ENCODE results near the gene TBC1D3B.
"Not testable (repeated sequence)": the region's sequence is repeated elsewhere in the genome, so short reads cannot be mapped to it uniquely, and the experiment has no call there.

Gene TBC1D3B

DNA sequence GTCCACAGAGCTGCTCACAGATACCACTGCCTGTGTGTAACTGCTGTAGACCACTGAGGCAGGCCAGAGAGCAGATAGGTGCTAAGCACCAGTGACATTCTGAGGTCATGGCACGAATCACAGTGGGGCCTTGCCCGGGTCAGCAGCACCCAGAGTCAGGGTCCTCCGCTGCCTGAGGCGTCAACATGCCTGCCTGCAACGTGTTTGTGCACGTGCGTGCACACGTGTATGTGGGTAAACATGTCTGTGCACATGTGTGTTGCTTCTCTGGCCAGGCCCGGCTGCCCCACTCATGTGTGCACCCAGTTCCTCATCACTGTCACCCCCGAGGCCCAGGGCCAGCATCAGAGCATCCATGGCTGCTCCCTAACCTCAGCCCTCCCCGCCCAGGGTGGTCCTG is at the start of gene TBC1D3B:
Gene TBC1D3B (minus strand): TSS at position 101 of the 400 bp plus-strand sequence. CDS start 1,586 bp downstream, outside the sequence.
- not testable (repeated sequence) for DNase-seq

DNA sequence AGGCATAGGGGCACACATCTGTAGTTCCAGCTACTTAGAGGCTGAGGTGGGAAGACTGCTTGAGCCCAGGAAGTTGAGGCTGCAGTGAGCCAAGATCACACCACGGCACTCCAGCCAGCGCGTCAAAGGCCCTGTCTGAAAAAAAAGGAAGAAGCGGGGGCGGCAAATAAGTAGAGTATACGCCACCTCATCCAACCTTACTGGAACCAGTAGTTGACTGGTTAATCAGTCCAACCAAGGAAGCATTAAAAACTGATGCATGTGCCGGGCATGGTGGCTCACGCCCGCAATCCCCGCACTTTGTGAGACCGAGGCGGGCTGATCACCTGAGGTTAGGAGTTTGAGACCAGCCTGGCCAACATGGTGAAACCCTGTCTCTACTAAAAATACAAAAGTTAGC is 46.5 kb upstream of the TBC1D3B start:
- not testable (repeated sequence) for DNase-seq

DNA sequence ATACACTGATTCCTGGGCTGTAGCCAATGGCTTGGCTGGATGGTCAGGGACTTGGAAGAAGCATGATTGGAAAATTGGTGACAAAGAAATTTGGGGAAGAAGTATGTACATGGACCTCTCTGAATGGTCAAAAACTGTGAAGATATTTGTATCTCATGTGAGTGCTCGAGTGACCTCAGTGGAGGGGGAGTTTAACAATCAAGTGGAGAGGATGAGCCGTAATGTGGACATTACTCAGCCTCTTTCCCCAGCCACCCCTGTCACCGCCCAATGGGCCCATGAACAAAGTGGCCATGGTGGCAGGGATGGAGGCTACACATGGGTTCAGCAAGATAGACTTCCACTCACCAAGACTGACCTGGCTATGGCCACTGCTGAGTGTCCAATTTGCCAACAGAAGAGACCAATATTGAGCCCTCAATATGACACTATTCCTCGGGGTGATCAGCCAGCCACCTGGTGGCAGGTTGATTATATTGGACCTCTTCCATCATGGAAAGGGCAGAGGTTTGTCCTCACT is 45.2 kb upstream of the TBC1D3B start:
- DNase-seq: not testable (repeated sequence)

DNA sequence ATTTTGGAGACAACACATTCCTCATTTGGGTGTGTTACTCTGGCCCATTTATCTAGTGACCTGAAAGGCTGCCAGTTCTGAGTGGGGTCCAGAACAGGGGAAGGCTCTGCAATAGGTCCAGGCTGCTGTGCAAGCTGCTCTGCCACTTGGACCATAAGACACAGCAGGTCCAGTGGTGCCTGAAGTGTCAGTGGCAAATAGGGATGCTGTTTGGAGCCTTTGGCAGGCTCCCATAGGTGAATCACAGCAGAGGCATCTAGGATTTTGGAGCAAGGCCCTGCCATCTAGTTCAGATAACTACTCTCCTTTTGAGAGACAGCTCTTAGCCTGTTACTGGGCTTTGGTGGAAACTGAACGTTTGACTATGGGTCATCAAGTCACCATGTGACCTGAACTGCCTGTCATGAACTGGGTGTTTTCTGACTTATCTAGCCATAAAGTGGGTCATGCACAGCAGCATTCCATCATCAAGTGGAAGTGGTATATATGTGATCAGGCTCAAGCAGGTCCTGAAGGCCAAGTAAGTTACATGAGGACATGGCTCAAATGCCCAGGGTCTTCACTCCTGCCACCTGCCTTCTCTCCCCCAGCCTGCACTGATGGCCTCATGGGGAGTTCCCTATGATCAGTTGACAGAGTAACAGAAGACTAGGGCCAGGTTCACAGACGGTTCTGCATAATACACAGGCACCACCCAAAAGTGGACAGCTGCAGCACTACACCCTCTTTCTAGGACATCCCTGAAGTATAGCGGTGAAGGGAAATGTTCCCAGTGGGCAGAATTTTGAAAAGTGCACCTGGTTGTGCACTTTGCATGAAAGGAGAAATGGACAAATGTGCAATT is 44.5 kb upstream of the TBC1D3B start:
- DNase-seq: not testable (repeated sequence)

DNA sequence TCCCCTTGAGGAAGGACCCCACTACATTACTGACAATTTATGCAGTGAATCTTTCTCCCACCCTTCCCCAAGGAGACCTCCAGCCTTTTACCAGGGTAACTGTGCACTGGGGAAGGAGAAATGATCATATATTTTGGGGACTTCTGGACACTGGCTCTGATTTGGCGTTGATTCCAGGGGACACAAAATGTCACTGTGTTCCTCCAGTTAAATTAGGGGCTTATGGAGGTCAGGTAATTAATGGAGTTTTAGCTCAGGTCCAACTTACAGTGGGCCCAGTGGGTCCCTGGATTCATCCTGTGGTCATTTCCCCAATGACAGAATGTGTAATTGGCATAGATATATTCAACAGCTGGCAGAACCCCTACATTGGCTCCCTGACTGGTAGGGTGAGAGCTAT is 43.1 kb upstream of the TBC1D3B start:
- not testable (repeated sequence) for DNase-seq

DNA sequence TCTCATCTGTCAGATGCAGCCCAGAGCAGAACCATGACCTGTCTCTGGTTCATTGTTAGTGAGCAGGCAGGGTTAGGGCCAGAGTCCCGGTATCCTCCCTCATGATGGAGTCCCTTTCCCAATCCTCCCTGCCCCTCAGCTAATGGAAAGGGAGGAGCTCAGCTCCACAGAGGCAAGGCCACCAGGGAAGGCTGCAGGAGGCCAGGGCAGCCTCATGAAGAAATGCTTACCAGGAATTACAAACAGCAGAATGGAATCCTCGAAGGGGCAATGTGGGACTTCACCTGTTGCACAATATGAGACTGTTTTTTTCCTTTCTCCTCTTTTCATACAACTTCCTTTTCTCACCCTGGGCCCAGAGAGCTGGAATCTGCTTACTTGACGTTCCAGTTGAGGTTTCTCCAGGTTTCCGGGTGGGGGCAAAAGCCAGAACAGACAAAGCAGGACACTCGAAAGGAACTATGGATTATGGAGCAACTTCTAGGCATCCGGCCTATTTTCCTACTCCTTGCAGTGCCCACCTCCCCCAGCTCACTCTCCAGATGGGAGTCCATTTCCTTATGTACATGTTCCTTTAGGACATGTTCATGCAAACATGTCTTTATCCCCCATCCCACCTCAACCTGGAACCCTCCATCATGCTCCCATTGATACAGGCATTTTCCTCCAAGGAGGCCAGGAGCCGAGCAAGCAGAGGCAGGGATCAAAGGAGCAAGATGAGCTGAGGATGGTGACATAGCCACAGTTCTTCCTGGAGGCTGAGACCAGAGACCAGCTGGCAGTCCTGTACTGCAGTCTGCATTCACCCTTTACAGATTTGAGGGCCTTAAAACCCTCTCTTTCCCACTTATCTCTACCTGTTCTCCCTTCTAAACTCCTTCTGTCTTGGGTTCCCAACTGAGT is 39.2 kb upstream of the TBC1D3B start:
- not testable (repeated sequence) for DNase-seq

DNA sequence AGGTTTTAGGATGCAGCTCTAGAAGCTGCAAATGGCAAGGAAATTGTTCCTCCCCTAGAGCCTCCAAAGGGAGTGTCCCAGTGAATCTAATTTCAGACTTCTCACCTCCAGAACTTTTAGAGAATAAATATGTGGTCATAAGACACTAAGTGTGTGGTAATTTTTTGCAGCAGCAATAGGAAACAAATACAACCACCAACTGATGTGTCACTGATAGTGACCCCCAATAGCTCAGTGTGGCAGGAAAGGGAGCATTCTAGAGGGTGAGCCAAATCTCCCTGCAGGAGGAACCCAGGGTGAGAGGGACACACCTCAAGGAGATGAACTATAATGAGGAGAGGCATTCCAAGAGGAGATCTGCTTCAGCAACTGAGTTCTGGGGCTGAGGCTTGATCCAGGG is 38.5 kb upstream of the TBC1D3B start:
- DNase-seq: no peak

DNA sequence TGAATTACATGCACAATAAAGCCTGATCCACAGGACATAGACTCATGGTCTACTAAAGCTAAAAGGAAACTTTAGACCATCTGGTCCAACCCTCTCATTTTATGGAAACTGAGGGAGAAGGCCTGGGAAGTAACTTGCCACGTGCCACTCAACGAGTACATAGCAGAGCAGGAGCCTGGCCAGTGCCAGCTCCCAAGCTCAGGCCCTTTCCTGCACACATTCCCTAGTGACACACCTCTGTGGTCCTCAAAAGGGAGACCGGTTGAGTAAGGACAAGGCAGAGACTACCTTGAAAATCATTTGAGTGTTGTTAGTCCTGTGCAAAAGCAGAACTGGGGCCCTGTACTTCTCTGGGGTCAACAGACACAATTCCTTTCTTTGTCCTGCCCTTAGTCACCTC is 37.3 kb upstream of the TBC1D3B start:
- DNase-seq: no peak

DNA sequence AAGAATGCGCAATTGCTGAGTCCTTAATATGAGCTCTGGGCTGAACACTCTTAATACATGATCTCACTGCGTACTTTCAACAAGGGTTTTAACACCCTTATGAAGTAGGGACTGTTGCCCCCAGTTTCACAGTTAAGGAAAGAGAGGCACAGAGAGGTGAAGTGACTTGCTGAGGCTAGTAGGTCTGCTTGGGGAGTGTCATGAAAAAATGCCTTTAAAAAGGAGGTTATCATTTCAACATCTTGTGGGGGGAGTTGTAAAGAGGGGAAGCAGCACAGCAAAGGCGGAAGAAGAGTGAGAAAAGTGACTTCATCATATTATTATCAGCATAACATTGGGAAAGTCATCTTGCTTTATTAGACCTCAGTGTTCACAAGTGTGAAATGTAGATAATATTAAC is 36.5 kb upstream of the TBC1D3B start:
- DNase-seq: no peak

DNA sequence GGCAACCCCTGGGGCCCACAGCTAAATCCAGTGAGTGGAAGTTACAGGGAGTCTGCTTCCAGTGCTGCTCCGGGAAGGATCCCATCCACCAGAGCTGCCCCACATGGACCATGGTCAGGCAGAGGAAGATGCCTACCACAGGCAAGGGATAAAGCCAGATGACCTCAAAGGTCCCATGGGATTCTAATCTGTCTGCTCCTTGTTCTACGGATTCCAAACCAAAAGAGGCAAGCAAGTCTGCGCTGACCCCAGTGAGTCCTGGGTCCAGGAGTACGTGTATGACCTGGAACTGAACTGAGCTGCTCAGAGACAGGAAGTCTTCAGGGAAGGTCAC is 35.8 kb upstream of the TBC1D3B start:
- DNase-seq: no peak

DNA sequence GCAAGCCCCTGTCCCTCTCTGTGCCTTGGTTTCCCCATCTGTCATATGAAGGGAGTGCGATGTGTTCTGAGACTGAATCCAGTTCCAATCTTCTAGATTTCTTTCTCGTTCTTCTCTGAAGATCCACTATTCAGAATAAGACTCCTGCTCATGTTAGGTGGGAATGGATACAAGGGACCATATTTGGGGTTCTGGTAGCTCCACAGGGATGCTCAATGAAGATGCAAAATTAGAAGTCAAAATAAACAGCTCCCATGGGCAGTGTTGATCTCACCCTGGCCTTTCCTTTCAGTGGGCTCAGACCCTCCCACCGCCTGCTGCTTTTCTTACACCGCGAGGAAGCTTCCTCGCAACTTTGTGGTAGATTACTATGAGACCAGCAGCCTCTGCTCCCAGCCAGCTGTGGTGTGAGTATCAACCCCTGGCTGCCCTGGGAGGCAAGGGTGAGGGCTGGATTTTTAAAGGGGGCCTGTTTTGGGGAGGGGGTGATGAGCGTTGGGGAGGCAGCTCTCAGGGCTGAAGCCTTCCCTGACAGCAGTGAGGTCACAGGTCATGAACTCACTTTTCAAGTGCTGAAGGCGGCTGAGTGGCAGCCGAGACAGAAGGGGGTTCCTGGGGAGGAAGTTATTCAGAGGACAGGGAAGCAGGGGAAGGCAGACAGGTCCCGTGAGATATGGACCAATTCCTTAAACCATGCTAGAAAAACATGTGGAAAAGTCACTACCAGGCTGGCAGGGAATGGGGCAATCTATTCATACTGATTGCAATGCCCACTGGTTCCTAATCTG is 35.2 kb upstream of the TBC1D3B start:
- DNase-seq: not testable (repeated sequence)

DNA sequence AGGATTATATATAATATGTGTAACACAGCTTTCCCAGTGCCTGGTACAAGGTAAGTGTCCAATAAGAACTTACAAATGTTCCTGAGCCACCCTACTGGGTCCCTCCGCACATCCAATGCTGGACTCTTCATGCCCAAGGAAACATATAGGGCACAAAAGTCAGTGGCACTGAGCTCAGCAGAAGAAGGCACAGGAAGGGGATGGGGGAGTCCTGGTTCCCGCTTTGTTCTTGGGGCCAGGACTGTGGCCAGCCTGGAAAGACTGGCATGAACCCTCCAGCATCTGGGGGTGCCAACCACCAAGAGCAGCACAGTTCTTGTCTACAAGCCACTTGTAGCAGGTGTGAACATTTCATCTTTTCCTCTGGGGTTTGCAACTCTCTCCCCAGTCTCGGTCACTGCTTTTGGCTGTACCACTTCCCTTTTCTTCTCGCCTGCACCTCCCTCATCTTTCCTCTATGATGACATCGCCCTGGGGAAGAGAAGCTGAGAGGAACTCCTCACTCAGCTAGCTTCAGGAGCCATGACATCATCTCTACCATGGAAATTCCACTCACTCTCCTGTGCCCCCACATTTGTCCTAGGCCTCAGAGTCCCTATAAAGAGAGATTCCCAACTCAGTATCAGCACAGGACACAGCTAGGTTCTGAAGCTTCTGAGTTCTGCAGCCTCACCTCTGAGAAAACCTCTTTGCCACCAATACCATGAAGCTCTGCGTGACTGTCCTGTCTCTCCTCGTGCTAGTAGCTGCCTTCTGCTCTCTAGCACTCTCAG is 34.2 kb upstream of the TBC1D3B start, which contains the start of gene CCL4L2:
Gene CCL4L2 (plus strand): TSS at position 625 of the 773 bp plus-strand sequence.
- not testable (repeated sequence) for DNase-seq

DNA sequence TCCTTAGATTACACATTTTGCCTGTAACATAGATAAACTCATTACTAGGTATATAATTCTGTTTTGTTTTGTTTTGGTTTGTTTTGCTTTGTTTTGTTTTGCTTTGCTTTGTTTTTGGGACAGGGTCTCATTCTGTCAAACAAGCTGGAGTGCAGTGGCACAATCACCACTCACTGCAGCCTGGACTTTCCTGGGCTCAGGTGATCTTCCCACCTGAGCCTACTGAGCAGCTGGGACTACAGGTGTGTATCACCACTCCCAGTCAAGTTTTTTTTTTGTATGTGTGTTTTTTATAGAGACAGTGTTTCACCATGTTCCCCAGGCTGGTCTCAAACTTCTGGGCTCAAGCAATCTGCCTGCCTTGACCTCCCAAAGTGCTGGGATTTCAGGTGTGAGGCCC is 33.1 kb upstream of the TBC1D3B start:
- no peak for DNase-seq

DNA sequence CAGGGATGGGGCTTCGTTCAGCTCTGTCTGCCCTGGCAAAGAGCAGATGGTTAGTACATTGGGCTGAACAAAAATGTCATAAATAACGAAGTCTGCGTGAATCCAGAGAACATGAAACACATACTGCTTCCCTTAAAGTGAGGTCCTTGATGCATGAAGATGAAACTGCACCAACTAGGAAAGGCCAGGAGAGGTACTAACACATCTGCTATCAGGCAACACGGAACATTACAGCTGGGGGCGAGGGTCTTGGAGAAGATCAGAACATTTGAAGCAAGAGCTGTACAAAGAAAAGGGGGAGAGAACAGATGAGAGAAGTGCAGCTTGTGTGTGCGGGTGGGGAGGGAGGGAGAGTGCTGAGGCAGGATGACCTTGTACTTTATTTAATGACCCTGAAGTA is 30.9 kb upstream of the TBC1D3B start:
- DNase-seq: not testable (repeated sequence)

DNA sequence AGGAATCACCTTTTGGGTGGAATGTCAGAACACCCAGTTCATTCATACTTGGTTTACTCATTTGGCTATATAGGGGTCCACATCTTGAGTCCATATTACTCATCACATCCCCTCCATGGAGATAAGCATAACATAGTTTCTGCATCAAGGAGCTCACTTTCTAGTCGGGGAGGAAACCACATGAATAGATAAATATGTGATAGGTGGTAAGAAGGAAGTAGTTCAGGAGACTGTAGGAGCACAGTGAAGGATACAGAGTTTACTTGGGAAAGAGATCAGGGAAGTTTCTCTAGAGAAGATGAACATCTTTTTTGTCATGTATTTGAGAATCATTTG is 30.0 kb upstream of the TBC1D3B start:
- not testable (repeated sequence) for DNase-seq

DNA sequence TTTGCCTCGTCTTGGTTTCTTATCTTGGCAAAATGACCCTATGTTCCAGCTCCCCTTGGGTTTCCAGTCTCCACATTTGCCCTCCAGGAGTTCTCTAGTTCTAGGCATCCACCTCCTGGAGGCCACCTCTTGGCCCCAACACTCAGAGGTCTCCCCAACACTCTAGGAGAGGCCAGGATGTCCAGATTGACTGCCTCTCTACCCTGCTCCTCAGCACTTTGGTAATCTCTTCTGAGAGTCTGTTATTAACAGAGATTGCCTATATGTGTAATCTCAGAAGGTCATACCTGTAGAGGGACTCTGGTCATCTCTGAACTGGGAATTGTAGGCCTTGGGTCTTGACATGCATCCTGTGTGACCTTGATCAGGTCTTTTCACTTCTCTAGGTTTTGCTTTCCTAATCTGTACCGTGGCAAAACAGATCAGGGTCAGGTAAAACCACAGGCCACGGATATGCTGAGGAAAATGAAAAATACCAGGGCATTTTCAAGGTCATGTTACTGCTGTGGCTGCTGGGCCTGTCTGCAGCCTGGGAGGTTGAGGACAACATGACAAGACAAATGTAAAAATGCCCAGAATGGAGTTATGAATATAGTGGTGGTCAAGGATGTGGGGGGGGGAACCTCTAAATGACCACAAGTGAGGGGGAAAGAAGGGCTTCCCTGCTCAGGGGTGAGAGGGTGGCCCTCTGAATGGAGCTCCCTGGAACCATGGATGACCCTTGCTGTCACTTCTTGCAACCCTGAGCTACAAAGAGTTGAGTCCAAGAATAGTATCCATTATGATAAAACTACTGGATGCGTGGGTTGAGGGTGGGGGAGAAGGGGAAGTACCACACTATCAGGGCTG is 29.4 kb upstream of the TBC1D3B start:
- no peak for DNase-seq

DNA sequence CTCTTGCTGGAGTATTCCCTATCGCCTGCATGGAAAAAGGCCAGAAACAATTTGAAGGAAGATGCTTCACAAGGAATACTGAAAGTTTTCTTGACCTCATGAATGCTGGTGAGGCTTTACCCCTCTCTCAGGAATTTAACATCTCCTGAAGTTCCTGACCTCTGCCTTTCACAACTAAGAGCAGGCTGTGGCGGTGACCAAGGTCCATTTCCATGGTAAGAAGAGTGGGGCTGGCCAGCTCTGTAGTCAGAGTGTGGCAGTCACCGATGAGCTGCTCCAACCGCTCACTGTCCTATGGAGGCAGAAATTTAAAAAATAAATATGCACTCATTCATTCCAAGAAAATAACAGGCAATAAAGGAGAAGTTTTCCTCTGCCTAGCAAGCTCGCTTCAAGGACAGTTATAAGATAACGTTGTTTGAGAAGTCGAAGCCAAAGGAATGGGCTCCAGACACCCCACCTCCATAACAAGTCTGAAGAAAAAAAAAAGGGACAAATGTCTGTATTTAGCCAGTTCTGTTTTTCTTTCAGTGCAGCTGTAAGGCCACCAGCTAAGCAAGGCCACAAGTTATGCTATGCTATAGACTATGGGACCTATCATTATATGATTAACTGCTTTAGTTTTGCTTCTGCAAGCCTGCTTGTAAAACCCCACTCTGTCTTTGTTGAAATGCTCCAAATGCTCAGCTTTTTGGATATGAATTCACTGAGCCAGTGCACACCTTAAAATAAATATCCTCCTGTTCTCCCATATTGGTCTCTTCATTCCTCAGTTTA is 28.5 kb upstream of the TBC1D3B start:
- no peak for DNase-seq

DNA sequence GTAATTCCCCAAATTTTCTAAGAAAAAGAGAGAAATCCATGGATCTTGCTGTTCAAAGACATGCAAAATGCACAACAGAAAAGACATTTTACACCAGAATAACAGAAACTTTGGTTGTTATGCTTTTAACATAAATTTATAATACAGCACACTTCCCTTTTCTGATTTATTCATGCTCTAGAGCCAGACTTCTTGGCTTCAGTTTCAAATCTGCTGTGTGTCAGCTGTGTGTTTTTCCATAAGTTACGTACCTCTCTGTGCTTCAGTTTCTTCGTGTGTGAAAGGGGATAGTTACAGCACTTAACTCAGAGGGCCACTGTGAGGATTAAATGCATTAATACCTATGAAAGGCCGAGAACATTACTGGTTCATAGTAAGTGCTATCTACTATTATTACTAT is 26.9 kb upstream of the TBC1D3B start:
- no peak for DNase-seq

DNA sequence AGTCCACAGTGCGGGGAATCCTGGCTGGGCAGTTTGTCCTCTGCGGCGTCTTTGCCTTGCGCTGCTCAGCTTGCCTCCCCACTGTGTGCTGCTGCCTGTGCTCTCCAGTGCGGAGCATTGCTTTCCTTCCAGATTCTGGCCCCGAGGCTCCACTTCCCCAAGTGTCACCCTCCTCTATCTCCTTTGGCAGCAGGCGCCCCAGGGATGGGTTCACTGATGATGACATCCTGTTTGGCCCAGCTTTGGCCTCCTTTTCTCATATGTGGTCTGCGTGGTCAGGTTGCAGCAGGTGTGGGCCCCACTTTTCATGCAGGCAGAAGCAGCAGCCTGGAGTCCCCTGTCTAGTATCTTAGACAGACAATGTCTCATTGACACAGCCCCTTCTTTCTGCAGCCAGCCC is 25.1 kb upstream of the TBC1D3B start:
- not testable (repeated sequence) for DNase-seq

DNA sequence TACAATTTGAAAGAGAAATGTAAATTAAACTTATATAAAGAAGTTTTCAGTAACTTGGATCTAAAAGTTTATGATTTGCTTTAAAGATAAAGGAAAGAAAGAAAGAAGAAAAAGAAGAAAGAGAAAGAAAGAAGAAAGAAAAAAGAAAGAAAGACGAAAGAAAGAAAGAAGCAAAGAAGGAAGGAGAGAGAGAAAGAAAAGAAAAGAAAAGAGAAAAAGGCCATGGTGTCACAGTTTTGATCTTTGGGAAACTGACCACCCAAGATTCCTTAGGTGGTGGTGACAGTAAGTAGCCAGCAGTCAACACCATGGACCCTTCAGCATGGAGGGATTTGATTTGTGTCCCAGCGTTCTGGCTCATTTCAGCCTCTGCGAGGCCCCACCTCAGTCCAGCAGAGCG is 24.7 kb upstream of the TBC1D3B start:
- DNase-seq: not testable (repeated sequence)
